ENCODE data around the gene CAAP1.

CAAP1 gene

DNA sequence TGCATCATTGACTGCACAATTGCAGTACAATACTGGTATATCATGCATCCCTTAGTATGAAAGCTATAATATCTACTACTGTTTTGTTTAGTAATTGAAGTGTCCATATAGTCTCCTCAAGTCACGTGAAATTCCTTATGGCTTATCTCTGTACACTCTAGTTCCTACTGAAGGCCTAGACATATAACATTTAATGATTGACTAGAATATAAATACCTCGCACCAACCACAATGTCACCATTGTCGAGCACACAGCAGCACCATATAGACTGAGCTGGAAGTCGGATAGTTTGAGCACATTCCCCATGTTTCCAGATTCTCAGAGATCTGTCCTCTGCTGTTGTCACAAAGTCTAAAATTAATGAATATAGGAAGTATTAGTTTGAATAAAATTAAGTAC lies 33.0 kb upstream of the CAAP1 start:
- no peak for DNase-seq (ENCODE audit: extremely low read depth, low read depth)

DNA sequence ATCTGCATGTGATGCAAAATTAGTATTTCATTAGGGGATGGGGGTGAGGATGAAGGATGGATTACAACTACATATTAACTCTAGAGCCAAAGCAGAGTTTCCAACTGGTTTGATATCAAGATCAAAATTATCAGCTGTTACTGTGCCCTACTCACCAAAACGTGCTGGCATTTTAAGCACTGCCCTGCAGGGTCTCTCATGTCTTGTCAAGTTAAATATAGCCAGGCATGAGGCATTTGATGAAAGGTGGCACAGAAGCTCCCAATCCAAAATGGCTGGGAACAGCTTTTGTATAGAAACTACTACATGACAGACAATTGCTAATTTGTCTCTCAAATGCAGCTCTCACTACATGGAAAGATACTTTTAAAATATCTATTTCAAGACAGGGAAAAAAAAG lies 27.1 kb upstream of the CAAP1 start:
- DNase-seq (ENCODE audit: extremely low read depth, low read depth), result no peak
- TF ChIP-seq, protein P1, sequence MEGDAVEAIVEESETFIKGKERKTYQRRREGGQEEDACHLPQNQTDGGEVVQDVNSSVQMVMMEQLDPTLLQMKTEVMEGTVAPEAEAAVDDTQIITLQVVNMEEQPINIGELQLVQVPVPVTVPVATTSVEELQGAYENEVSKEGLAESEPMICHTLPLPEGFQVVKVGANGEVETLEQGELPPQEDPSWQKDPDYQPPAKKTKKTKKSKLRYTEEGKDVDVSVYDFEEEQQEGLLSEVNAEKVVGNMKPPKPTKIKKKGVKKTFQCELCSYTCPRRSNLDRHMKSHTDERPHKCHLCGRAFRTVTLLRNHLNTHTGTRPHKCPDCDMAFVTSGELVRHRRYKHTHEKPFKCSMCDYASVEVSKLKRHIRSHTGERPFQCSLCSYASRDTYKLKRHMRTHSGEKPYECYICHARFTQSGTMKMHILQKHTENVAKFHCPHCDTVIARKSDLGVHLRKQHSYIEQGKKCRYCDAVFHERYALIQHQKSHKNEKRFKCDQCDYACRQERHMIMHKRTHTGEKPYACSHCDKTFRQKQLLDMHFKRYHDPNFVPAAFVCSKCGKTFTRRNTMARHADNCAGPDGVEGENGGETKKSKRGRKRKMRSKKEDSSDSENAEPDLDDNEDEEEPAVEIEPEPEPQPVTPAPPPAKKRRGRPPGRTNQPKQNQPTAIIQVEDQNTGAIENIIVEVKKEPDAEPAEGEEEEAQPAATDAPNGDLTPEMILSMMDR (IDR thresholded peaks at IDR 0.05; ENCODE audit: low read depth, low read length), result no peak

More for the DNA sequence above, 33.0 kb upstream of the CAAP1 start:
- TF ChIP-seq, protein P1 (IDR thresholded peaks at IDR 0.05; ENCODE audit: low read depth, low read length), result no peak

DNA sequence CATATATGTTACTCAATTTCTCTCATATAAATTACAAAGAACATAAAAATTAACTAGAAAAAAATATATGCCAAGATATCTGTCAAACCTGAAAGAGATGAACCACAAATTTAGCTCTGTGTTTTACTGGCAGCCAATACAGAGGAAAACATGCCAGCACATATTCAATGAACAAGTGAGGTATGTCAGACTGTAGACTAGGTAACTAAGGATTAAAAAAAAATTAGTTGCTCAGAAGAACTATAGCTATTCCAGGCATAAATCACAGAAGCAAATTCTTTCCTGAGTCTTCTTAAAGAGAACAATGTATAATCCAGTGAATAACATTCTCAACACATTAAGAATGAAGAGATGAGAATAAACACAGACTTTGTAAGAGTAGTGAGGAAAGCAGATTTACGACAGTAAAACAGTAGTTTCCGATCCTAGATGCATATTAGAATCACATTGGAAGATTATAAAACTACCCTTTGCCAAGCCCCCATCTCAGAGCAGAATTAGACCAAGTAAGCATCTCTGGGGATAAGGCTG lies 20.6 kb upstream of the CAAP1 start:
- no peak for DNase-seq (ENCODE audit: extremely low read depth, low read depth)
- TF ChIP-seq, protein P1 (IDR thresholded peaks at IDR 0.05; ENCODE audit: low read depth, low read length), result no peak

DNA sequence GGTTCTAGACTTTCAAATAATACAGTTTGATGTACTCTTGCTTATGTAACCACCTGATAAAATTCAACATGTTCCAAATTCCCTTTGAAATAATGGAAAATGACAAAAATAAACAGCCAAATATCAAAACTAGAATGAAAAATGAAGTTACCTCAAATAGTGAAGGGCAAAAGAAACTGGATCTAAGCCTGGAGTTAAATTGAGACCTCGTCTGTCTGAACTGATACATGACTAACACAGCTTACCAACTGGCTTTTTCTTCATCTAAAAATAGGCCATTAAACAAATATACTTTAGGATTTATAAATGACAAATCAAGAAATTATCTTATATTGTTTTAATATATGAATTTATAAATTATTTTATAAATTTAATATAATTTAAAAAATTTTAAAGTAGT lies 12.1 kb upstream of the CAAP1 start:
- TF ChIP-seq, protein P1 (IDR thresholded peaks at IDR 0.05; ENCODE audit: low read depth, low read length), result no peak

DNA sequence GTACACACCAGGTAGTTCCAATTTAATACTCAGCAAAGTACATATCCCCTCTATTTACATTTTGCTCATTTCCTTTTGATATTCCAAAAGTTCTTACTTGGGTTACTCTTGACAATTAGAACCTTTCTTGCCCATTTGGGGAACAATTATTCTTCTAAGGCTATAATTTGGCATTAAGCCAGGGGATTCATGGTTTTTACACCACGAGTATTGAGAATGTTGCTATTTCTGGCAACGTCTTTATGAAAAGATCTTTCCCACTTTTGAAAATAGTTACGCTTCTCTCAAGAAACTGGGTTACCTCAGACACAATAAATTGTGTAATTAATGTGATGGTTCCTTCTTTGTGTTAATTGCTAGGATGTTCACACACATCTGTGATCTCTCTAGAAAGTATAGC lies 11.5 kb upstream of the CAAP1 start:
- TF ChIP-seq, protein P1 (IDR thresholded peaks at IDR 0.05; ENCODE audit: low read depth, low read length), result no peak
- DNase-seq (ENCODE audit: extremely low read depth, low read depth), result no peak

More for the DNA sequence above, 12.1 kb upstream of the CAAP1 start:
- no peak for DNase-seq (ENCODE audit: extremely low read depth, low read depth)

DNA sequence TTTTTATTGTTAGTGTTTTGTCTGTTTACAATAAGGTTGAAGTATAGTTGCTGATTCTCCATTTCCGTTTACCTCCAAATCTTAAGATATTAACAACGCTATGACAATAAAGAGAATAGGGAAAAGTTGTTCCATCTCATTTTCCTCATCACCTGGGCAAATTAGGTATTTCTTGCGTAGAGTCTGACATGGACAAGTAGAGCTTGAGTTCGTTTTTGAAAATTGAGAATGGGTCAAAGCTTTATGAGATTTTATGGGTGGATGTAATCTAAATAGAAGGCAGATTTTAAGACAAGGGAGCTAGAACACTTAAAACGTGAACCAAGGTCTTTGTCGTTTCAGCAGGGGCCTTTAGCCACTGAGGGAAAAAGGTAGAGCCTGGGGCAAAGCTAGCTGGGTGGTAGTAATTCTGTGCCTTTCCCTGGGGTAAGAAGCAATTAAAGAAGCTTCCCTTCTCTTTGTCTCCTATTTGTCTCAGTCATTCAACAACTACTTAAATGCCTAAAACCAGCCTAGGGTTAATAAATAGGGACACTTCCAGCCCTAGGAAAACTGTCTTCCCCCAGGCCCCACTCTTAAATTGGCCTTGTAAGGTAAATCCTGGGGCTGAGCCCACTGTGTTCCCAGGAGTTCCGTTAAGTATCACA lies 551 bp upstream of the CAAP1 start:
- DNase-seq (ENCODE audit: extremely low read depth, low read depth), result no peak
- TF ChIP-seq, protein P1 (IDR thresholded peaks at IDR 0.05; ENCODE audit: low read depth, low read length), result no peak

DNA sequence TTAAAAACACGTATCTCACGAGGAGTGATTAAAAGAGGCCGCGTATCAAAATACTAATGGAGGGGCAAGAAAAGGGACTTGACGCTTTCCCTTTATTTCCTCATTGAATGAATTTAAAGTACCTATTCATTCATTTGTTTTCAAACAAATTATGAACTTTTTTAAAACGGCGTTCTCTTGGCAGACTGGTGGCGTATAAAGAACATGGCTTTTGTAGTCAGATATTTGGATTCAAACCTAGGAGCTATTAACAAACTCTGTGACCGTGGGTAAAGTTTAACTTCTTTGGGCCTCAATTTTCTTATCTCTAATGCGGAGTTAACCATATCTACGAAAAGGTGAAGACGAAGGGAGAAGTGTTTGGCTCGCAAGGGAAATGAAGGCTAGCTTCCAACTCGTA lies 876 bp downstream of the CAAP1 start:
- no peak for DNase-seq (ENCODE audit: extremely low read depth, low read depth)
- TF ChIP-seq, protein P1 (IDR thresholded peaks at IDR 0.05; ENCODE audit: low read depth, low read length), result no peak

Data from AG09319 (cell line).